Measurements from ENCODE around the gene TMEM94. TPM values are rescaled to one million over a fixed set of nuclear protein-coding genes. Genes with fewer than 3 reads are reported as not detected.
A peak's percentile ranks its signal among the peaks of the same experiment; 100 is the strongest.

The TMEM94 gene
- polyA plus RNA-seq, 2 of the 4 experiments (the other 2 are of a cell fraction) = 30.5 to 63.8 TPM

- H3K4me1 ChIP-seq = no peaks in the 10 kb centered on the region
- H3K27ac ChIP-seq = no peak overlapping the region
- FAIRE-seq (no peak), ATAC-seq (no peak), DNase-seq (ENCODE audit: low read depth in 1 of 2, low spot score in 1 of 2) (no peak)
- H3K9me3 ChIP-seq = no peaks in the 10 kb centered on the region
- WGBS (ENCODE audit: missing lambda C conversion rate) = 86% methylated on average over 16 of the region's 16 CpGs
- CTCF ChIA-PET = interaction anchor here (1.0 to 4.0 kb wide), 13 partner anchors 10 to 134 kb away, joined by 3 to 18 read pairs (median 6); partner anchors contain the start of genes SMIM5 and TSEN54
- H3K4me3 ChIP-seq = no peak overlapping the region
- no peak overlapping the region for H3K4me2 ChIP-seq
- TF ChIP-seq JUN (IDR thresholded peaks at IDR 0.05) (0 out of 5 replicates have a peak, but pooled peaks of 1 of the 2 experiments have one; percentile 10), NR3C1 (IDR thresholded peaks at IDR 0.05) (no peak), EHMT2 (IDR thresholded peaks at IDR 0.05; ENCODE audit: low read depth) (no peak), KDM1A (IDR thresholded peaks at IDR 0.05; ENCODE audit: low read depth) (no peak), MAFK (IDR thresholded peaks at IDR 0.05; ENCODE audit: partially characterized antibody) (no peak)
- POLR2A ChIA-PET = interaction anchor here (2.6 kb wide), 1 partner anchor 43 kb away, joined by 10 read pairs; the partner anchor contains the start of gene TMEM94
These were observed 43.0 kb downstream of the TMEM94 start for GRCh38 chr17:75499313-75500022.

GRCh38 chr17:75500419-75501216 lies 44.2 kb downstream of the TMEM94 start:
- Histone ChIP-seq H3K27ac (no peak overlapping the region), H3K4me3 (no peak overlapping the region), H3K9me3 (no peaks in the 10 kb centered on the region), H3K4me2 (no peak overlapping the region), H3K4me1 (no peaks in the 10 kb centered on the region)
- POLR2A ChIA-PET = no interaction called here
- CTCF ChIA-PET = interaction anchor here (0.7 to 5.8 kb wide), 10 partner anchors 9 to 247 kb away, joined by 3 to 41 read pairs (median 8); partner anchors contain the start of genes SMIM5 and TSEN54
- WGBS (ENCODE audit: missing lambda C conversion rate) = 93% methylated on average over 16 of the region's 17 CpGs
- FAIRE-seq (no peak), DNase-seq (ENCODE audit: low read depth in 1 of 2, low spot score in 1 of 2) (no peak), ATAC-seq (no peak)
- TF ChIP-seq FOXS1 (CRISPR knock-in tag; IDR thresholded peaks at IDR 0.05) (no peak), ZFP36 (IDR thresholded peaks at IDR 0.05; ENCODE audit: borderline replicate concordance, partially characterized antibody) (no peak), EHMT2 (IDR thresholded peaks at IDR 0.05; ENCODE audit: low read depth) (no peak), CBX2 (IDR thresholded peaks at IDR 0.05; ENCODE audit: borderline replicate concordance, low read depth) (no peak), HOXB13 (CRISPR knock-in tag; IDR thresholded peaks at IDR 0.05; ENCODE audit: low read depth) (no peak), ATOH8 (CRISPR knock-in tag; IDR thresholded peaks at IDR 0.05; ENCODE audit: low read depth) (no peak), NPAS2 (CRISPR knock-in tag; IDR thresholded peaks at IDR 0.05; ENCODE audit: borderline replicate concordance) (no peak), RARB (CRISPR knock-in tag; IDR thresholded peaks at IDR 0.05) (no peak), FOSB (CRISPR knock-in tag; IDR thresholded peaks at IDR 0.05) (no peak), RFX5 (IDR thresholded peaks at IDR 0.05) (no peak), ZSCAN20 (CRISPR knock-in tag; IDR thresholded peaks at IDR 0.05) (no peak), CBX8 (IDR thresholded peaks at IDR 0.05) (no peak), REST (IDR thresholded peaks at IDR 0.05) (no peak), HOXA7 (CRISPR knock-in tag; IDR thresholded peaks at IDR 0.05) (no peak), KDM5A (IDR thresholded peaks at IDR 0.05) (no peak), MAZ (IDR thresholded peaks at IDR 0.05; ENCODE audit: borderline replicate concordance, low read depth, low read length) (no peak), GATA3 (IDR thresholded peaks at IDR 0.05; ENCODE audit: borderline replicate concordance) (no peak)

All from A549 (cell line).